Right lobe of liver (tissue), 4 donors: ENCODE results near the gene ATXN1.

Source experiments
- CTCF ChIP-seq, 4 donors: fragments of 200-600 bp in 3 of 4; fragments of 450-650 bp in 1 of 4; IDR thresholded peaks; one replicate each; pipeline versions ENCODE4 v1.5.1 to v1.8.0; 2016 to 2022; ENCODE audit warnings: antibody characterized with exemption in 4 of 4, mild to moderate bottlenecking in 2 of 4
- POLR2A ChIP-seq: fragments of 450-650 bp; IDR thresholded peaks from one replicate; pipeline ENCODE4 v1.6.1; 2017; ENCODE audit warnings: antibody characterized with exemption, mild to moderate bottlenecking
- donor health status: DM: no; HTN: no; CAD: no.
- donor health status: DM: no; HTN: no; CAD: no.
- donor health status: DM: no; HTN: yes; CAD: no.

- TF ChIP-seq CTCF (IDR thresholded peaks at IDR 0.05) = no peak
- no peak for TF ChIP-seq POLR2A
Measured at GRCh38 chr6:16352821-16353438, 408.3 kb downstream of the ATXN1 start.
